GM04503 (cell line): ENCODE results near the gene OXNAD1.
A peak's percentile ranks its signal among the peaks of the same experiment; 100 is the strongest.

Experiments used
- DNase-seq: peaks from one replicate; pipeline ENCODE4 v3.0.0-alpha.2; 2012; ENCODE audit warnings: low read depth

The OXNAD1 gene

GRCh38 chr3:16279010-16279801, 14.2 kb downstream of the OXNAD1 start:
- DNase-seq: no peak

- DNase-seq: no peak
Observed at GRCh38 chr3:16280671-16281070, 15.7 kb downstream of the OXNAD1 start.

- DNase-seq: no peak
Observed at GRCh38 chr3:16284633-16285032, 19.6 kb downstream of the OXNAD1 start.

GRCh38 chr3:16286161-16286560, 21.1 kb downstream of the OXNAD1 start:
- DNase-seq: no peak

- DNase-seq: no peak
Observed at GRCh38 chr3:16286751-16287543, 21.9 kb downstream of the OXNAD1 start.

GRCh38 chr3:16288664-16289063, 23.7 kb downstream of the OXNAD1 start:
- no peak for DNase-seq

GRCh38 chr3:16289144-16289889, 24.3 kb downstream of the OXNAD1 start:
- no peak for DNase-seq

GRCh38 chr3:16290007-16290826, 25.2 kb downstream of the OXNAD1 start:
- DNase-seq: no peak

- DNase-seq: peak; percentile 21
Observed at GRCh38 chr3:16290827-16291196, 25.8 kb downstream of the OXNAD1 start.

GRCh38 chr3:16294844-16295243, 29.8 kb downstream of the OXNAD1 start:
- DNase-seq: no peak

GRCh38 chr3:16295298-16295890, 30.4 kb downstream of the OXNAD1 start:
- DNase-seq: no peak

GRCh38 chr3:16297997-16298885, 33.2 kb downstream of the OXNAD1 start:
- no peak for DNase-seq

- DNase-seq: no peak
Observed at GRCh38 chr3:16298891-16299290, 33.9 kb downstream of the OXNAD1 start.

GRCh38 chr3:16299746-16300145, 34.7 kb downstream of the OXNAD1 start:
- no peak for DNase-seq

GRCh38 chr3:16300307-16300706, 35.3 kb downstream of the OXNAD1 start:
- DNase-seq: no peak

GRCh38 chr3:16300881-16301359, 35.9 kb downstream of the OXNAD1 start:
- DNase-seq: no peak

GRCh38 chr3:16301507-16301906, 36.5 kb downstream of the OXNAD1 start:
- no peak for DNase-seq

- DNase-seq: no peak
Observed at GRCh38 chr3:16302082-16302631, 37.1 kb downstream of the OXNAD1 start.

GRCh38 chr3:16303037-16303575, 38.1 kb downstream of the OXNAD1 start:
- no peak for DNase-seq
